Uterus (tissue), 4 donors: ENCODE measurements around the gene CEP112. TPM values are rescaled to one million over a fixed set of nuclear protein-coding genes. Genes with fewer than 3 reads are reported as not detected.

Experiments
- DNase-seq, 2 donors: peaks; one replicate each; pipeline ENCODE4 v3.0.0-alpha.2; 2019 to 2020
- H3K27ac ChIP-seq, 2 donors: fragments of 200-600 bp; sonication (generic); 1 replicate in 1 of 2; 2 replicates in 1 of 2; pipeline ENCODE4 v1.5.1; 2016 to 2018
- H3K27me3 ChIP-seq, 2 donors: fragments of 200-600 bp; sonication (generic); one replicate each; pipeline ENCODE4 v1.5.1; 2018 to 2019; ENCODE audit warnings: control low read depth in 1 of 2
- H3K36me3 ChIP-seq, 2 donors: fragments of 200-600 bp; sonication (generic); one replicate each; pipeline ENCODE4 v1.5.1; 2019; ENCODE audit warnings: control low read depth in 1 of 2
- H3K4me1 ChIP-seq, 2 donors: fragments of 200-600 bp; sonication (generic); one replicate each; pipeline ENCODE4 v1.5.1; 2018 to 2019; ENCODE audit warnings: control low read depth in 1 of 2
- H3K4me3 ChIP-seq, 2 donors: fragments of 200-600 bp; sonication (generic); 1 replicate in 1 of 2; 2 replicates in 1 of 2; pipeline ENCODE4 v1.5.1; 2018 to 2019; ENCODE audit warnings: mild to moderate bottlenecking in 1 of 2
- H3K9me3 ChIP-seq, 2 donors: fragments of 200-600 bp; sonication (generic); one replicate each; pipeline ENCODE4 v1.5.1; 2019; ENCODE audit warnings: control low read depth in 1 of 2
- CTCF ChIP-seq, 4 experiments: fragments of 200-600 bp in 2 of 4; fragments of 450-650 bp in 2 of 4; sonication (generic) in 2 of 4; IDR thresholded peaks; one replicate each; pipeline ENCODE4 v1.5.1; 2016 to 2019; ENCODE audit warnings: antibody characterized with exemption in 4 of 4, mild to moderate bottlenecking in 2 of 4, moderate library complexity in 1 of 4
- POLR2A ChIP-seq, 2 donors: fragments of 450-650 bp; IDR thresholded peaks; one replicate each; pipeline ENCODE4 v1.6.1; 2016; ENCODE audit warnings: antibody characterized with exemption in 2 of 2, mild to moderate bottlenecking in 1 of 2, moderate library complexity in 1 of 2
- intact Hi-C: fragments of 100-400 bp; cut with DNase I; formaldehyde crosslinking; loops from one replicate; pipeline ENCODE4 v1.15.1; 2023; ENCODE audit warnings: low total_unique reads
- total RNA-seq, 4 donors: library from RNA; depleted of rRNA in 3 of 4; stranded (reverse); fragments of >200 nt in 3 of 4; gene quantifications; one replicate each; pipeline versions ENCODE4 v1.1.0 to v1.2.4, GENCODE V29; 2014 to 2023
- donor health status: DM: yes; HTN: yes; CAD: no.

The CEP112 gene
- total RNA-seq, 4 donors from 2014 or later, result 36.6 to 96.5 (median 52.4) TPM

- DNase-seq, result no peak
- no peaks in the 10 kb centered on the region for H3K4me1 ChIP-seq
- H3K4me3 ChIP-seq, result no peak overlapping the region
- intact Hi-C loops, result no loop called here
- H3K27me3 ChIP-seq, result no peaks in the 10 kb centered on the region
- H3K9me3 ChIP-seq, result no peaks in the 10 kb centered on the region
- no peak overlapping the region for H3K27ac ChIP-seq
- no peaks in the 10 kb centered on the region for H3K36me3 ChIP-seq
- TF ChIP-seq POLR2A (IDR thresholded peaks at IDR 0.05) (no peak), CTCF (IDR thresholded peaks at IDR 0.05) (no peak)
Measured at GRCh38 chr17:65762973-65763372, 429.0 kb downstream of the CEP112 start.

- H3K4me3 ChIP-seq, result no peak overlapping the region
- intact Hi-C loops, result no loop called here
- no peak for DNase-seq
- TF ChIP-seq POLR2A (IDR thresholded peaks at IDR 0.05) (no peak), CTCF (IDR thresholded peaks at IDR 0.05) (no peak)
- no peaks in the 10 kb centered on the region for H3K4me1 ChIP-seq
- H3K27me3 ChIP-seq, result no peaks in the 10 kb centered on the region
- H3K27ac ChIP-seq, result no peak overlapping the region
- H3K9me3 ChIP-seq, result no peaks in the 10 kb centered on the region
- no peaks in the 10 kb centered on the region for H3K36me3 ChIP-seq
Measured at GRCh38 chr17:65759532-65759931, 432.4 kb downstream of the CEP112 start.

- Histone ChIP-seq H3K36me3 (no peaks in the 10 kb centered on the region), H3K4me3 (no peak overlapping the region), H3K27ac (no peak overlapping the region), H3K4me1 (no peaks in the 10 kb centered on the region), H3K9me3 (no peaks in the 10 kb centered on the region), H3K27me3 (no peaks in the 10 kb centered on the region)
- no peak for DNase-seq
- intact Hi-C loops, result no loop called here
- TF ChIP-seq CTCF (IDR thresholded peaks at IDR 0.05) (no peak), POLR2A (IDR thresholded peaks at IDR 0.05) (no peak)
Measured at GRCh38 chr17:65756760-65757159, 435.2 kb downstream of the CEP112 start.

GRCh38 chr17:65755799-65756198 is 436.1 kb downstream of the CEP112 start:
- intact Hi-C loops, result no loop called here
- Histone ChIP-seq H3K4me3 (no peak overlapping the region), H3K4me1 (peaks cover 0 to 4% of the 10 kb centered on the region in 2 donors), H3K27me3 (no peaks in the 10 kb centered on the region), H3K9me3 (no peaks in the 10 kb centered on the region), H3K27ac (no peak overlapping the region), H3K36me3 (no peaks in the 10 kb centered on the region)
- no peak for DNase-seq
- TF ChIP-seq POLR2A (IDR thresholded peaks at IDR 0.05) (no peak), CTCF (IDR thresholded peaks at IDR 0.05) (no peak)

GRCh38 chr17:65754630-65755029 is 437.3 kb downstream of the CEP112 start:
- no peak for DNase-seq
- H3K9me3 ChIP-seq, result no peaks in the 10 kb centered on the region
- intact Hi-C loops, result no loop called here
- H3K36me3 ChIP-seq, result no peaks in the 10 kb centered on the region
- no peak overlapping the region for H3K27ac ChIP-seq
- no peaks in the 10 kb centered on the region for H3K27me3 ChIP-seq
- TF ChIP-seq POLR2A (IDR thresholded peaks at IDR 0.05), result no peak
- TF ChIP-seq CTCF (IDR thresholded peaks at IDR 0.05), result no peak
- H3K4me1 ChIP-seq, result peaks cover 5 to 7% of the 10 kb centered on the region in 2 donors
- H3K4me3 ChIP-seq, result no peak overlapping the region
